SK-N-SH (cell line): ENCODE results near the gene SMARCA4. TPM values are rescaled to one million over a fixed set of nuclear protein-coding genes. Genes with fewer than 3 reads are reported as not detected.

Experiments used
- CTCF ChIA-PET: fragments of 300-600, 350-600 bp; formaldehyde crosslinking; extraction: SDS; loops from one replicate; lab custom pipeline; 2021; lab: Yijun Ruan, JAX
- POLR2A ChIA-PET: fragments of 350-600 bp; sonication (Branson Sonifier 250); formaldehyde crosslinking; extraction: SDS; loops from one replicate; lab custom pipeline; 2020; ENCODE audit warnings: antibody characterized with exemption, inconsistent platforms; lab: Yijun Ruan, JAX
- DNase-seq: peaks from one replicate; pipeline ENCODE4 v3.0.0; 2012
- H2AFZ ChIP-seq: fragments of 200-600 bp; sonication (generic); 2 replicates; pipeline ENCODE4 v1.8.1; 2016; ENCODE audit warnings: antibody characterized with exemption, mild to moderate bottlenecking, low read depth
- H3F3A ChIP-seq: fragments of 200-600 bp; sonication (generic); replicated peaks from 2 replicates; pipeline ENCODE3; 2016; ENCODE audit warnings: antibody characterized with exemption, mild to moderate bottlenecking; ENCODE audit not compliant: insufficient read depth
- H3K27ac ChIP-seq, 2 experiments: fragments of 200-500 bp in 1 of 2; fragments of 200-600 bp in 1 of 2; sonication (Bioruptor generic) in 1 of 2; sonication (generic), shearing (Covaris generic) in 1 of 2; 2 replicates each; pipeline versions ENCODE4 v1.5.1 to v1.6.1; 2014 to 2016; ENCODE audit warnings: low read depth in 2 of 2, inconsistent platforms in 1 of 2, low read length in 1 of 2, mild to moderate bottlenecking in 1 of 2, mixed read lengths in 1 of 2
- H3K27me3 ChIP-seq: fragments of 200-600 bp; sonication (generic), shearing (Covaris generic); 2 replicates; pipeline ENCODE4 v1.6.1; 2016; ENCODE audit warnings: mixed run types; ENCODE audit not compliant: insufficient read depth
- H3K36me3 ChIP-seq, 2 experiments: fragments of 200-500 bp in 1 of 2; fragments of 200-600 bp in 1 of 2; sonication (Bioruptor generic) in 1 of 2; sonication (generic) in 1 of 2; replicated peaks in 1 of 2; 2 replicates each; pipeline versions ENCODE3 to v1.5.1; 2014 to 2016; ENCODE audit warnings: low read length in 1 of 2, mild to moderate bottlenecking in 1 of 2; ENCODE audit not compliant: insufficient read depth in 2 of 2, control insufficient read depth in 1 of 2
- H3K4me1 ChIP-seq, 2 experiments: fragments of 200-500 bp in 1 of 2; fragments of 200-600 bp in 1 of 2; sonication (Bioruptor generic) in 1 of 2; sonication (generic), shearing (Covaris generic) in 1 of 2; 2 replicates each; pipeline versions ENCODE4 v1.5.1 to v1.6.1; 2014 to 2016; ENCODE audit warnings: low read depth in 1 of 2, low read length in 1 of 2, mixed run types in 1 of 2; ENCODE audit not compliant: insufficient read depth in 2 of 2, control insufficient read depth in 1 of 2
- H3K4me2 ChIP-seq: fragments of 200-600 bp; sonication (generic), shearing (Covaris generic); 2 replicates; pipeline ENCODE4 v1.6.1; 2017; ENCODE audit warnings: mixed run types
- H3K4me3 ChIP-seq, 2 experiments: fragments of 200-500 bp in 1 of 2; fragments of 200-600 bp in 1 of 2; sonication (Bioruptor generic) in 1 of 2; sonication (generic), shearing (Covaris generic) in 1 of 2; 2 replicates each; pipeline versions ENCODE4 v1.5.1 to v1.8.1; 2014 to 2016; ENCODE audit warnings: low read depth in 2 of 2, inconsistent platforms in 1 of 2, low read length in 1 of 2, mild to moderate bottlenecking in 1 of 2, mixed read lengths in 1 of 2, moderate library complexity in 1 of 2
- H3K79me2 ChIP-seq: fragments of 200-600 bp; sonication (generic); 2 replicates; pipeline ENCODE4 v1.8.1; 2017; ENCODE audit warnings: mild to moderate bottlenecking; ENCODE audit not compliant: insufficient read depth
- H3K9ac ChIP-seq: fragments of 200-600 bp; sonication (generic); 2 replicates; pipeline ENCODE4 v1.6.1; 2017; ENCODE audit warnings: mixed run types
- H3K9me2 ChIP-seq: fragments of 200-600 bp; sonication (generic); 2 replicates; pipeline ENCODE4 v1.6.1; 2017; ENCODE audit warnings: mixed run types
- H3K9me3 ChIP-seq: fragments of 200-600 bp; sonication (generic); 2 replicates; pipeline ENCODE4 v1.6.1; 2017; ENCODE audit warnings: mixed run types, mild to moderate bottlenecking, moderate library complexity
- H4K20me1 ChIP-seq: fragments of 200-600 bp; sonication (generic); 2 replicates; pipeline ENCODE4 v1.6.1; 2017; ENCODE audit warnings: mild to moderate bottlenecking, mixed run types; ENCODE audit not compliant: insufficient read depth
- CHD2 ChIP-seq: fragments of 150-350 bp; IDR thresholded peaks from 2 replicates; pipeline ENCODE4 v1.6.1; 2018; ENCODE audit warnings: low read length; ENCODE audit not compliant: partially characterized antibody
- ELF1 ChIP-seq: IDR thresholded peaks from 2 replicates; pipeline ENCODE4 v1.4.0; 2012
- FOXM1 ChIP-seq: IDR thresholded peaks from 2 replicates; pipeline ENCODE4 v1.4.0; 2012; ENCODE audit warnings: low read depth, mild to moderate bottlenecking
- GATA2 ChIP-seq: sonication (generic); formaldehyde crosslinking; IDR thresholded peaks from 2 replicates; pipeline ENCODE4 v1.5.0; 2020; ENCODE audit warnings: mild to moderate bottlenecking, missing genetic modification reagents
- NFIC ChIP-seq: IDR thresholded peaks from 2 replicates; pipeline ENCODE4 v1.4.0; 2012; ENCODE audit warnings: borderline replicate concordance
- NRF1 ChIP-seq: IDR thresholded peaks from 2 replicates; pipeline ENCODE4 v1.6.1; 2012; ENCODE audit warnings: low read depth, mild to moderate bottlenecking, low read length
- RAD21 ChIP-seq: IDR thresholded peaks from 2 replicates; pipeline ENCODE4 v1.6.1; 2012; ENCODE audit warnings: mild to moderate bottlenecking, low read length
- RCOR1 ChIP-seq: fragments of 150-350 bp; IDR thresholded peaks from 2 replicates; pipeline ENCODE4 v1.6.1; 2017; ENCODE audit warnings: antibody characterized with exemption, low read length
- RFX5 ChIP-seq: IDR thresholded peaks from 2 replicates; pipeline ENCODE4 v1.6.1; 2012; ENCODE audit warnings: mild to moderate bottlenecking, improper control_type of control experiment, low read length
- SIN3A ChIP-seq: IDR thresholded peaks from 2 replicates; pipeline ENCODE4 v1.6.1; 2012; ENCODE audit warnings: low read depth, mild to moderate bottlenecking, low read length, moderate library complexity, borderline replicate concordance
- SMC3 ChIP-seq: IDR thresholded peaks from 2 replicates; pipeline ENCODE4 v1.6.1; 2012; ENCODE audit warnings: low read depth, low read length, improper control_type of control experiment
- TAF1 ChIP-seq: IDR thresholded peaks from 2 replicates; pipeline ENCODE4 v1.6.1; 2012; ENCODE audit warnings: low read depth, mild to moderate bottlenecking, low read length, moderate library complexity, borderline replicate concordance
- WGBS: methylation state at CpG from one replicate; pipeline ENCODE4 v1.1.6; 2017; ENCODE audit warnings: low lambda C conversion rate; 5-methylcytosine and 5-hydroxymethylcytosine counted together
- polyA plus RNA-seq, 3 experiments: library from polyadenylated mRNA; depleted of rRNA; stranded (reverse); fragments of >200 nt; gene quantifications; 2 replicates each; pipeline ENCODE4 v1.2.3, GENCODE V29; 2012
- TF ChIP-seq, protein P1 (sequence below): IDR thresholded peaks from 2 replicates; pipeline ENCODE4; 2012
- TF ChIP-seq, protein P2 (sequence below): IDR thresholded peaks from 2 replicates; pipeline ENCODE4 v1.6.1; 2012; ENCODE audit warnings: mild to moderate bottlenecking, low read depth, low read length, moderate library complexity
- TF ChIP-seq, protein P3 (sequence below): IDR thresholded peaks from 2 replicates; pipeline ENCODE4 v1.4.0; 2012; ENCODE audit warnings: low read depth
- TF ChIP-seq, protein P4 (sequence below): fragments of 200-600 bp; sonication (generic); IDR thresholded peaks from 2 replicates; pipeline ENCODE4 v1.6.1; 2017; ENCODE audit warnings: antibody characterized with exemption, mild to moderate bottlenecking, moderate library complexity

Gene SMARCA4
- polyA plus RNA-seq, 1 of the 3 experiments (the other 2 are of a cell fraction), result 90.7 TPM

DNA sequence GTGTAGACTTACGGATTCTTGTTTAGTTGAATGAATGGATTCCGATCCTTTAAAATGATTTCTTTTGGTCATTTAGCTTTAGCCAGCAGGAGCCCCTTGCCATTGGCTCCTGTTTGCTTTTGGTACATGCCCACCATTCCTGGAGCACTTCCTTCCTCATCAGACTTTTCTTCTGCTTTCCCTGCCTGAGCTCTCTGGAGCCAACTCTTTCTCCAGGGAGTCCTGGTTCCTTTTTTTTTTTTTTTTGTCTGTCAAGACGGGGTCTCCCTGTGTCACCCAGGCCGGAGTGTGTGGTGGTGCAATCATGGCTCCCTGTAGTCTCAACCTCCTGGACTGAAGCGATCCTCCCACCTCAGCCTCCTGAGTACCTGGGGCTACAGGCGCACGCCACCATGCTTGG lies 37.8 kb downstream of the SMARCA4 start:
- WGBS, result 100% methylated on average over 7 of the region's 7 CpGs
- H3K79me2 ChIP-seq, result peaks cover 3% of the 10 kb centered on the region; the same call in 1 of the 2 replicates
- no peaks in the 10 kb centered on the region for H3K9me2 ChIP-seq
- no peaks in the 10 kb centered on the region for H3K27me3 ChIP-seq
- no peak overlapping the region for H3K4me2 ChIP-seq
- ChIA-PET CTCF (interaction anchor here (1.1 kb wide), 1 partner anchor 62 kb away, joined by 3 read pairs; no protein-coding TSS in a partner anchor), POLR2A (no interaction called here)
- H3K36me3 ChIP-seq, result peaks cover 46 to 50% of the 10 kb centered on the region in 2 experiments
- H3K4me1 ChIP-seq, result no peaks in the 10 kb centered on the region
- no peaks in the 10 kb centered on the region for H3F3A ChIP-seq
- no peaks in the 10 kb centered on the region for H4K20me1 ChIP-seq
- DNase-seq, result no peak
- no peak overlapping the region for H3K27ac ChIP-seq
- TF ChIP-seq RFX5, result no peak
- TF ChIP-seq TAF1, result no peak
- TF ChIP-seq RAD21, result no peak
- TF ChIP-seq, all 33 proteins: peak for 0
- no peak overlapping the region for H3K9ac ChIP-seq
- H2AFZ ChIP-seq, result no peak overlapping the region
- H3K4me3 ChIP-seq, result no peak overlapping the region
- H3K9me3 ChIP-seq, result no peaks in the 10 kb centered on the region

DNA sequence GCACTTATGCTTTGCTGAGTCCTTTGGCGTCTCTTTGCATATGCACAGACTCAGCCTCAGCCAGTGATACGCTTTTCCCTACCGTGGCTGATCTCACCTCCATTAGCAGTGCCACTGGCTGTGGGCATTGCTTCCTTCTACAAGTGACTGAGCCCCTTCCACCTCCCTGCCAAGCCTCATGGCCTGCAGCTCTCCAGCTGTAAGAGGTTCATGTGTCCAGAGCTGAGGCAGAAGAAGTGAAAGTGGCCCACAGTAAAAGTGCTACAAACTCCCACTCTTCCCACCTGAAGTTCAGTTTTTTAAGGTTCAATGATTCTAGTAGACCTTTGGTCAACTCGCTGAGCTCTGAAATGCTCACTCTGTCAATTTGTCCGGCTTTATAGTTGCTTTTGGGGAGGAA lies 44.7 kb downstream of the SMARCA4 start:
- no peaks in the 10 kb centered on the region for H3K9me2 ChIP-seq

More for the DNA sequence above, 44.7 kb downstream of the SMARCA4 start:
- H3K9me3 ChIP-seq, result no peaks in the 10 kb centered on the region
- H3K4me1 ChIP-seq, result no peaks in the 10 kb centered on the region
- TF ChIP-seq RAD21 (no peak), CHD2 (no peak), SMC3 (no peak), ELF1 (no peak), RCOR1 (no peak), NRF1 (no peak), TAF1 (no peak), NFIC (no peak), GATA2 (no peak), SIN3A (no peak), FOXM1 (no peak)
- TF ChIP-seq, protein P1, sequence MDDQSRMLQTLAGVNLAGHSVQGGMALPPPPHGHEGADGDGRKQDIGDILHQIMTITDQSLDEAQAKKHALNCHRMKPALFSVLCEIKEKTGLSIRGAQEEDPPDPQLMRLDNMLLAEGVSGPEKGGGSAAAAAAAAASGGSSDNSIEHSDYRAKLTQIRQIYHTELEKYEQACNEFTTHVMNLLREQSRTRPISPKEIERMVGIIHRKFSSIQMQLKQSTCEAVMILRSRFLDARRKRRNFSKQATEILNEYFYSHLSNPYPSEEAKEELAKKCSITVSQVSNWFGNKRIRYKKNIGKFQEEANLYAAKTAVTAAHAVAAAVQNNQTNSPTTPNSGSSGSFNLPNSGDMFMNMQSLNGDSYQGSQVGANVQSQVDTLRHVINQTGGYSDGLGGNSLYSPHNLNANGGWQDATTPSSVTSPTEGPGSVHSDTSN, result no peak
- TF ChIP-seq, protein P2, sequence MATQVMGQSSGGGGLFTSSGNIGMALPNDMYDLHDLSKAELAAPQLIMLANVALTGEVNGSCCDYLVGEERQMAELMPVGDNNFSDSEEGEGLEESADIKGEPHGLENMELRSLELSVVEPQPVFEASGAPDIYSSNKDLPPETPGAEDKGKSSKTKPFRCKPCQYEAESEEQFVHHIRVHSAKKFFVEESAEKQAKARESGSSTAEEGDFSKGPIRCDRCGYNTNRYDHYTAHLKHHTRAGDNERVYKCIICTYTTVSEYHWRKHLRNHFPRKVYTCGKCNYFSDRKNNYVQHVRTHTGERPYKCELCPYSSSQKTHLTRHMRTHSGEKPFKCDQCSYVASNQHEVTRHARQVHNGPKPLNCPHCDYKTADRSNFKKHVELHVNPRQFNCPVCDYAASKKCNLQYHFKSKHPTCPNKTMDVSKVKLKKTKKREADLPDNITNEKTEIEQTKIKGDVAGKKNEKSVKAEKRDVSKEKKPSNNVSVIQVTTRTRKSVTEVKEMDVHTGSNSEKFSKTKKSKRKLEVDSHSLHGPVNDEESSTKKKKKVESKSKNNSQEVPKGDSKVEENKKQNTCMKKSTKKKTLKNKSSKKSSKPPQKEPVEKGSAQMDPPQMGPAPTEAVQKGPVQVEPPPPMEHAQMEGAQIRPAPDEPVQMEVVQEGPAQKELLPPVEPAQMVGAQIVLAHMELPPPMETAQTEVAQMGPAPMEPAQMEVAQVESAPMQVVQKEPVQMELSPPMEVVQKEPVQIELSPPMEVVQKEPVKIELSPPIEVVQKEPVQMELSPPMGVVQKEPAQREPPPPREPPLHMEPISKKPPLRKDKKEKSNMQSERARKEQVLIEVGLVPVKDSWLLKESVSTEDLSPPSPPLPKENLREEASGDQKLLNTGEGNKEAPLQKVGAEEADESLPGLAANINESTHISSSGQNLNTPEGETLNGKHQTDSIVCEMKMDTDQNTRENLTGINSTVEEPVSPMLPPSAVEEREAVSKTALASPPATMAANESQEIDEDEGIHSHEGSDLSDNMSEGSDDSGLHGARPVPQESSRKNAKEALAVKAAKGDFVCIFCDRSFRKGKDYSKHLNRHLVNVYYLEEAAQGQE, result no peak
- TF ChIP-seq, protein P3, sequence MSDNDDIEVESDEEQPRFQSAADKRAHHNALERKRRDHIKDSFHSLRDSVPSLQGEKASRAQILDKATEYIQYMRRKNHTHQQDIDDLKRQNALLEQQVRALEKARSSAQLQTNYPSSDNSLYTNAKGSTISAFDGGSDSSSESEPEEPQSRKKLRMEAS, result no peak
- TF ChIP-seq, protein P4, sequence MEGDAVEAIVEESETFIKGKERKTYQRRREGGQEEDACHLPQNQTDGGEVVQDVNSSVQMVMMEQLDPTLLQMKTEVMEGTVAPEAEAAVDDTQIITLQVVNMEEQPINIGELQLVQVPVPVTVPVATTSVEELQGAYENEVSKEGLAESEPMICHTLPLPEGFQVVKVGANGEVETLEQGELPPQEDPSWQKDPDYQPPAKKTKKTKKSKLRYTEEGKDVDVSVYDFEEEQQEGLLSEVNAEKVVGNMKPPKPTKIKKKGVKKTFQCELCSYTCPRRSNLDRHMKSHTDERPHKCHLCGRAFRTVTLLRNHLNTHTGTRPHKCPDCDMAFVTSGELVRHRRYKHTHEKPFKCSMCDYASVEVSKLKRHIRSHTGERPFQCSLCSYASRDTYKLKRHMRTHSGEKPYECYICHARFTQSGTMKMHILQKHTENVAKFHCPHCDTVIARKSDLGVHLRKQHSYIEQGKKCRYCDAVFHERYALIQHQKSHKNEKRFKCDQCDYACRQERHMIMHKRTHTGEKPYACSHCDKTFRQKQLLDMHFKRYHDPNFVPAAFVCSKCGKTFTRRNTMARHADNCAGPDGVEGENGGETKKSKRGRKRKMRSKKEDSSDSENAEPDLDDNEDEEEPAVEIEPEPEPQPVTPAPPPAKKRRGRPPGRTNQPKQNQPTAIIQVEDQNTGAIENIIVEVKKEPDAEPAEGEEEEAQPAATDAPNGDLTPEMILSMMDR, result no peak
- no peaks in the 10 kb centered on the region for H3K27me3 ChIP-seq
- H4K20me1 ChIP-seq, result no peaks in the 10 kb centered on the region
- H3K36me3 ChIP-seq, result peaks cover 42 to 65% of the 10 kb centered on the region in 2 experiments
- DNase-seq, result no peak
- H2AFZ ChIP-seq, result no peak overlapping the region
- no peak overlapping the region for H3K4me3 ChIP-seq
- ChIA-PET CTCF (interaction anchor here (1.1 to 2.7 kb wide), 3 partner anchors 30 to 69 kb away, joined by 5 to 11 read pairs (median 6); no protein-coding TSS in a partner anchor), POLR2A (no interaction called here)
- no peak overlapping the region for H3K27ac ChIP-seq
- H3K4me2 ChIP-seq, result no peak overlapping the region
- H3K9ac ChIP-seq, result no peak overlapping the region
- H3K79me2 ChIP-seq, result no peaks in the 10 kb centered on the region
- peaks cover 3% of the 10 kb centered on the region for H3F3A ChIP-seq
- whole genome bisulfite sequencing, result 98% methylated on average over 5 of the region's 5 CpGs
